ENCODE measurements around the gene CFDP1.

DNA sequence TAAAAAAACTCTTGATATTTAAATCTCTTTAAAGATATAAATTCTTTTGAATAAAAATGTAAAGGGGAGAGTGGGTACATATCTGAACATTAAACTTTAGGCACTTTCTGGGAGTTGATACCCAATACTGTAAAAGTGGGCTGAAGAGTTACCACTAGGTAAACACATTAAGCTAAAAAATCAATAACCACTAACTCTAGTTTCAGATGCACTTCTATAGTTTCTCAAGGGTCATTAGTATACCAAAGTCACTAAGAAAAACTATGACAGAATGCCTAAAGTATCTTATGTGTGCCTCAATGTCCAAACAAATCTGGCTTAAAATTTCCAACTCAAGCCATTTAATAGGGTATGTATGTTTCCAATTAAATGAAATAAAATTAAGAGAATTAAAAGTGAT is 13.1 kb upstream of the CFDP1 start:
- TF ChIP-seq, protein P1, sequence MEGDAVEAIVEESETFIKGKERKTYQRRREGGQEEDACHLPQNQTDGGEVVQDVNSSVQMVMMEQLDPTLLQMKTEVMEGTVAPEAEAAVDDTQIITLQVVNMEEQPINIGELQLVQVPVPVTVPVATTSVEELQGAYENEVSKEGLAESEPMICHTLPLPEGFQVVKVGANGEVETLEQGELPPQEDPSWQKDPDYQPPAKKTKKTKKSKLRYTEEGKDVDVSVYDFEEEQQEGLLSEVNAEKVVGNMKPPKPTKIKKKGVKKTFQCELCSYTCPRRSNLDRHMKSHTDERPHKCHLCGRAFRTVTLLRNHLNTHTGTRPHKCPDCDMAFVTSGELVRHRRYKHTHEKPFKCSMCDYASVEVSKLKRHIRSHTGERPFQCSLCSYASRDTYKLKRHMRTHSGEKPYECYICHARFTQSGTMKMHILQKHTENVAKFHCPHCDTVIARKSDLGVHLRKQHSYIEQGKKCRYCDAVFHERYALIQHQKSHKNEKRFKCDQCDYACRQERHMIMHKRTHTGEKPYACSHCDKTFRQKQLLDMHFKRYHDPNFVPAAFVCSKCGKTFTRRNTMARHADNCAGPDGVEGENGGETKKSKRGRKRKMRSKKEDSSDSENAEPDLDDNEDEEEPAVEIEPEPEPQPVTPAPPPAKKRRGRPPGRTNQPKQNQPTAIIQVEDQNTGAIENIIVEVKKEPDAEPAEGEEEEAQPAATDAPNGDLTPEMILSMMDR (IDR thresholded peaks at IDR 0.05): no peak
- TF ChIP-seq POLR2A (IDR thresholded peaks at IDR 0.05): no peak

Measured in esophagus squamous epithelium (tissue), 4 donors.